Measurements from ENCODE around the gene NISCH.

NISCH gene

DNA sequence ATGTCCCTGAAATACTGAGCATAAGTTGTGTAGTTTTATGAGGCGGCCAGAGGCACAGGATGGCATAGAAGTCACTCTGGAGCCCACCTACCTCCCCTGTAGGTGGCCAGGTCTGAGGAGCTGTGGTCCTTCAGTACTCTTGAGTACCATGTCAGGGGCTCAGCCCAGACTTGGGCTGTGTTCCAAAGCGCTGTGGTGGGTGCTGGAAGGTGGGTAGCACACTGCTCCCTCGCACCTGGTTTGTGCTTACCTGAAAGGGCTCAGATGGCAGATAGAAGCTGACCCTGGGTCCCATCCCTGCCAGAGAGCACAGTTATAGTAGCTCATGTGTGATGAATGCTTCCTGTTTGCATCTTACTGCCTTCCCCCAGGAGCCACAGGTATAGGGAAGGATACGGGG is 15.5 kb downstream of the NISCH start:
- no peaks in the 10 kb centered on the region for H3K27me3 ChIP-seq (ENCODE audit: control insufficient read depth in 1 of 2, insufficient read depth in 1 of 2, low read length in 2 of 2)
- no peak overlapping the region for H2BK15ac ChIP-seq (ENCODE audit: low read depth, poor library complexity, severe bottlenecking)
- no peak overlapping the region for H3K23ac ChIP-seq (ENCODE audit: low read length in 2 of 2)
- no peaks in the 10 kb centered on the region for H3K9me3 ChIP-seq (ENCODE audit: control insufficient read depth, low read length)
- H3K36me3 ChIP-seq (ENCODE audit: control insufficient read depth in 1 of 2, insufficient read depth in 2 of 2, low read depth in 1 of 2, low read length in 2 of 2), result peaks cover 57 to 73% of the 10 kb centered on the region in 2 experiments
- no peak overlapping the region for H2BK12ac ChIP-seq (ENCODE audit: low read length in 2 of 2)
- no peak overlapping the region for H3K4me2 ChIP-seq (ENCODE audit: low read length, poor library complexity, severe bottlenecking)
- no peak overlapping the region for H3K14ac ChIP-seq (ENCODE audit: low read length in 2 of 2)
- peaks cover 9% of the 10 kb centered on the region for H3K4me1 ChIP-seq (ENCODE audit: control insufficient read depth, insufficient read depth, low read depth, low read length)
- no peak overlapping the region for H3K4ac ChIP-seq (ENCODE audit: low read depth in 1 of 2, low read length in 2 of 2)
- no peak overlapping the region for H3K27ac ChIP-seq (ENCODE audit: low read length, poor library complexity, severe bottlenecking)
- H3K4me3 ChIP-seq (ENCODE audit: insufficient read depth in 1 of 2, low read depth in 1 of 2, low read length in 2 of 2), result no peak overlapping the region
- no peak overlapping the region for H2AFZ ChIP-seq (ENCODE audit: low read depth, low read length)
- H4K8ac ChIP-seq (ENCODE audit: low read length), result no peak overlapping the region
- no peak overlapping the region for H4K91ac ChIP-seq (ENCODE audit: low read length)
- no peak for DNase-seq
- H3K18ac ChIP-seq (ENCODE audit: low read depth in 1 of 2, low read length in 2 of 2), result no peak overlapping the region
- no peak overlapping the region for H2BK5ac ChIP-seq (ENCODE audit: low read depth, low read length, poor library complexity, severe bottlenecking)
- WGBS, result 92% methylated on average over 4 of the region's 4 CpGs
- H2BK120ac ChIP-seq (ENCODE audit: low read depth, low read length), result no peak overlapping the region
- H3K9ac ChIP-seq (ENCODE audit: low read length), result no peak overlapping the region
- H3K79me1 ChIP-seq (replicated peaks; ENCODE audit: low read length, poor library complexity, severe bottlenecking), result peaks cover 44% of the 10 kb centered on the region
- no peak overlapping the region for H2AK5ac ChIP-seq (ENCODE audit: low read length, severe bottlenecking)

DNA sequence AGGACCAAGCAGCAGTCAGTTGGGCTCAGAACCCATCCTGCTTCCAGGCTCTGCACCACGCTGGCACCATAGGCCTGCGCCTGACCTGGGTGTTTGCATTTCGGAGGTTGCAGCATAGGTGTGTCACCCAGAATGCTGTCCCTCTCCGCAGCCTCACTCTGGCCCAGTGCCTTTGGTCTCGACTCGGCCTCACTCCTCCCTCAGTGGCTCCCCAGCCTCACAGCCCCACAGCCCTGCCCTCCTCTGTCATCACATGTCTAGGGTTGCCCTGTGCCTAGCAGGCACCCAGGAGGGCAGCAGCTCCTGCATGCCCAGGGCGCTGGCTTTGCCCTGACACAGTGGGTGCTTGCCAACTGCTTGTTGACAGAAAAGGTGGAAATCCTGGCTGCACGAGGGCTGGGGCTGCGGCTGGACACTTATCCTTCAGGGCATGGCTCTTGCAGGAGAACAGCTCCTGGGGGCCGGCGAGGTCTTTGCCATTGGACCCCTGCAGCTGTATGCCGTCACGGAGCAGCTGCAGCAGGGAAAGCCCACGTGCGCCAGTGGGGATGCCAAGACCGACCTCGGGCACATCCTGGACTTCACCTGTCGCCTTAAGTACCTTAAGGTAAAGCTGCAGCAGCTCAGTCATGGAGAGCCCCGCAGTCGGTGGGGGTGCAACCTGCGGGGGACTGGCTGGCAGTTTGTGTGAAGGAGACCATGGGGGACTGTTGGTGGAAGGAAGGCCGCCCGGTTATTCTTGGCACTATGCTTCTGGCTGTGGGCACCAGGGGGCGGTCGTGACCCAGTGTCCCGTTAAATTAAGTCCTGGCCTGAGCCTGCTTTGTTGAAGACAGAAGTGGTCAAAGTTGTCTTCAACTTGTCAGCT is 16.2 kb downstream of the NISCH start:
- peaks cover 5% of the 10 kb centered on the region for H3K4me1 ChIP-seq (ENCODE audit: control insufficient read depth, insufficient read depth, low read depth, low read length)
- H3K18ac ChIP-seq (ENCODE audit: low read depth in 1 of 2, low read length in 2 of 2), result no peak overlapping the region
- WGBS, result 77% methylated on average over 26 of the region's 26 CpGs
- H3K23ac ChIP-seq (ENCODE audit: low read length in 2 of 2), result no peak overlapping the region
- no peak overlapping the region for H2BK12ac ChIP-seq (ENCODE audit: low read length in 2 of 2)
- no peak overlapping the region for H2AFZ ChIP-seq (ENCODE audit: low read depth, low read length)
- no peaks in the 10 kb centered on the region for H3K9me3 ChIP-seq (ENCODE audit: control insufficient read depth, low read length)
- no peak overlapping the region for H3K4ac ChIP-seq (ENCODE audit: low read depth in 1 of 2, low read length in 2 of 2)
- H3K4me3 ChIP-seq (ENCODE audit: insufficient read depth in 1 of 2, low read depth in 1 of 2, low read length in 2 of 2), result no peak overlapping the region
- H3K9ac ChIP-seq (ENCODE audit: low read length), result no peak overlapping the region
- H3K4me2 ChIP-seq (ENCODE audit: low read length, poor library complexity, severe bottlenecking), result no peak overlapping the region
- H3K27me3 ChIP-seq (ENCODE audit: control insufficient read depth in 1 of 2, insufficient read depth in 1 of 2, low read length in 2 of 2), result no peaks in the 10 kb centered on the region
- peaks cover 47% of the 10 kb centered on the region for H3K79me1 ChIP-seq (replicated peaks; ENCODE audit: low read length, poor library complexity, severe bottlenecking)
- DNase-seq, result peak; percentile 44
- H4K91ac ChIP-seq (ENCODE audit: low read length), result no peak overlapping the region
- H2BK15ac ChIP-seq (ENCODE audit: low read depth, poor library complexity, severe bottlenecking), result no peak overlapping the region
- no peak overlapping the region for H2AK5ac ChIP-seq (ENCODE audit: low read length, severe bottlenecking)
- H3K14ac ChIP-seq (ENCODE audit: low read length in 2 of 2), result no peak overlapping the region
- peaks cover 61 to 74% of the 10 kb centered on the region in 2 experiments for H3K36me3 ChIP-seq (ENCODE audit: control insufficient read depth in 1 of 2, insufficient read depth in 2 of 2, low read depth in 1 of 2, low read length in 2 of 2)
- H4K8ac ChIP-seq (ENCODE audit: low read length), result no peak overlapping the region
- no peak overlapping the region for H2BK5ac ChIP-seq (ENCODE audit: low read depth, low read length, poor library complexity, severe bottlenecking)
- H2BK120ac ChIP-seq (ENCODE audit: low read depth, low read length), result no peak overlapping the region
- no peak overlapping the region for H3K27ac ChIP-seq (ENCODE audit: low read length, poor library complexity, severe bottlenecking)

- H3K9me3 ChIP-seq (ENCODE audit: control insufficient read depth, low read length), result no peaks in the 10 kb centered on the region
- no peak overlapping the region for H2BK15ac ChIP-seq (ENCODE audit: low read depth, poor library complexity, severe bottlenecking)
- 88% methylated on average over 14 of the region's 14 CpGs for WGBS
Measured at GRCh38 chr3:52472239-52473000, 17.0 kb downstream of the NISCH start.

DNA sequence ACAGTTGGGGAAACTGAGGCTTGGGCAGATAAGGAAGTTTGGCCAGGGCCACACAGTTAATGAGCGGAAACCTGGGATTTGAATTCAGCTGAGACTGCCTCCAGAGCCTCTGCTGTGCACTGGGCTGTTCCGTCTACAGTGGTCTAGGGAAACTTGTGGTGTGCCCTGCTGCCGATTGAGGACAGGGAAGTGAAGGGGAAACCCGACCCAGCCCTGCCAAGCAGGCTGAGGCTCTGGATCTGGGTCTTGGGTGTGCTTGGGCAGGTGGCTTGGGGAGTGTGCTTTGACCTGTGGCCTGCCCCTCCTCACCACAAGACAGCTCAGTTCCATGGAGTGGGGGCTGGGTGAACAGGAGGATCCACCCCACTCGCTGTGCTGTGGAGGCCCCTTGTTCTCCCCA is 17.6 kb downstream of the NISCH start:
- Histone ChIP-seq H2BK120ac (ENCODE audit: low read depth, low read length) (no peak overlapping the region), H3K4ac (ENCODE audit: low read depth in 1 of 2, low read length in 2 of 2) (no peak overlapping the region), H2BK12ac (ENCODE audit: low read length in 2 of 2) (no peak overlapping the region), H3K4me2 (ENCODE audit: low read length, poor library complexity, severe bottlenecking) (no peak overlapping the region), H3K4me1 (ENCODE audit: control insufficient read depth, insufficient read depth, low read depth, low read length) (peaks cover 2% of the 10 kb centered on the region), H3K79me1 (replicated peaks; ENCODE audit: low read length, poor library complexity, severe bottlenecking) (peaks cover 51% of the 10 kb centered on the region), H2BK5ac (ENCODE audit: low read depth, low read length, poor library complexity, severe bottlenecking) (no peak overlapping the region), H2AK5ac (ENCODE audit: low read length, severe bottlenecking) (no peak overlapping the region), H3K4me3 (ENCODE audit: insufficient read depth in 1 of 2, low read depth in 1 of 2, low read length in 2 of 2) (no peak overlapping the region), H3K27me3 (ENCODE audit: control insufficient read depth in 1 of 2, insufficient read depth in 1 of 2, low read length in 2 of 2) (no peaks in the 10 kb centered on the region), H4K91ac (ENCODE audit: low read length) (no peak overlapping the region), H2BK15ac (ENCODE audit: low read depth, poor library complexity, severe bottlenecking) (no peak overlapping the region), H3K18ac (ENCODE audit: low read depth in 1 of 2, low read length in 2 of 2) (no peak overlapping the region), H3K27ac (ENCODE audit: low read length, poor library complexity, severe bottlenecking) (no peak overlapping the region), H3K23ac (ENCODE audit: low read length in 2 of 2) (no peak overlapping the region), H3K9ac (ENCODE audit: low read length) (no peak overlapping the region), H3K36me3 (ENCODE audit: control insufficient read depth in 1 of 2, insufficient read depth in 2 of 2, low read depth in 1 of 2, low read length in 2 of 2) (peaks cover 72 to 77% of the 10 kb centered on the region in 2 experiments), H2AFZ (ENCODE audit: low read depth, low read length) (no peak overlapping the region), H3K14ac (ENCODE audit: low read length in 2 of 2) (no peak overlapping the region), H3K9me3 (ENCODE audit: control insufficient read depth, low read length) (no peaks in the 10 kb centered on the region), H4K8ac (ENCODE audit: low read length) (no peak overlapping the region)
- 95% methylated on average over 4 of the region's 5 CpGs for WGBS
- no peak for DNase-seq

More at GRCh38 chr3:52472239-52473000, 17.0 kb downstream of the NISCH start:
- Histone ChIP-seq H3K36me3 (ENCODE audit: control insufficient read depth in 1 of 2, insufficient read depth in 2 of 2, low read depth in 1 of 2, low read length in 2 of 2) (peaks cover 66 to 75% of the 10 kb centered on the region in 2 experiments), H3K23ac (ENCODE audit: low read length in 2 of 2) (no peak overlapping the region), H4K8ac (ENCODE audit: low read length) (no peak overlapping the region), H2BK5ac (ENCODE audit: low read depth, low read length, poor library complexity, severe bottlenecking) (no peak overlapping the region), H2AFZ (ENCODE audit: low read depth, low read length) (no peak overlapping the region), H3K14ac (ENCODE audit: low read length in 2 of 2) (no peak overlapping the region), H3K4ac (ENCODE audit: low read depth in 1 of 2, low read length in 2 of 2) (no peak overlapping the region), H2BK120ac (ENCODE audit: low read depth, low read length) (no peak overlapping the region), H3K9ac (ENCODE audit: low read length) (no peak overlapping the region), H3K4me1 (ENCODE audit: control insufficient read depth, insufficient read depth, low read depth, low read length) (peaks cover 2% of the 10 kb centered on the region), H3K4me2 (ENCODE audit: low read length, poor library complexity, severe bottlenecking) (no peak overlapping the region), H2BK12ac (ENCODE audit: low read length in 2 of 2) (no peak overlapping the region), H2AK5ac (ENCODE audit: low read length, severe bottlenecking) (no peak overlapping the region), H3K27ac (ENCODE audit: low read length, poor library complexity, severe bottlenecking) (no peak overlapping the region), H3K27me3 (ENCODE audit: control insufficient read depth in 1 of 2, insufficient read depth in 1 of 2, low read length in 2 of 2) (no peaks in the 10 kb centered on the region), H3K18ac (ENCODE audit: low read depth in 1 of 2, low read length in 2 of 2) (no peak overlapping the region), H3K79me1 (replicated peaks; ENCODE audit: low read length, poor library complexity, severe bottlenecking) (peaks cover 46% of the 10 kb centered on the region), H3K4me3 (ENCODE audit: insufficient read depth in 1 of 2, low read depth in 1 of 2, low read length in 2 of 2) (no peak overlapping the region), H4K91ac (ENCODE audit: low read length) (no peak overlapping the region)
- no peak for DNase-seq

All from mesenchymal stem cell (in vitro differentiated cells and primary cell).